Measurements from ENCODE around the gene SLC29A1. TPM values are rescaled to one million over a fixed set of nuclear protein-coding genes. Genes with fewer than 3 reads are reported as not detected.

The SLC29A1 gene
- total RNA-seq, 1 donor from 2014 or later, result 36.1 TPM

GRCh38 chr6:44251576-44252524 lies 28.5 kb downstream of the SLC29A1 start:
- DNase-seq (ENCODE audit: low read depth), result no peak
- no peak for TF ChIP-seq CTCF (IDR thresholded peaks at IDR 0.05; ENCODE audit: insufficient read depth, low read length, poor library complexity, severe bottlenecking)
- Histone ChIP-seq H3K36me3 (ENCODE audit: control insufficient read depth, insufficient read depth, low read length) (peaks cover 18% of the 10 kb centered on the region), H3K27me3 (ENCODE audit: control insufficient read depth, insufficient read depth, low read length) (no peaks in the 10 kb centered on the region), H3K4me3 (ENCODE audit: low read depth, low read length) (no peak overlapping the region)

GRCh38 chr6:44253307-44254101 lies 30.1 kb downstream of the SLC29A1 start:
- peak; percentile 61 for TF ChIP-seq CTCF (IDR thresholded peaks at IDR 0.05; ENCODE audit: insufficient read depth, low read length, poor library complexity, severe bottlenecking)
- peaks cover 18% of the 10 kb centered on the region for H3K36me3 ChIP-seq (ENCODE audit: control insufficient read depth, insufficient read depth, low read length)
- no peak overlapping the region for H3K4me3 ChIP-seq (ENCODE audit: low read depth, low read length)
- no peaks in the 10 kb centered on the region for H3K27me3 ChIP-seq (ENCODE audit: control insufficient read depth, insufficient read depth, low read length)
- DNase-seq (ENCODE audit: low read depth), result no peak

GRCh38 chr6:44254191-44255104 lies 31.1 kb downstream of the SLC29A1 start:
- no peak for TF ChIP-seq CTCF (IDR thresholded peaks at IDR 0.05; ENCODE audit: insufficient read depth, low read length, poor library complexity, severe bottlenecking)
- H3K36me3 ChIP-seq (ENCODE audit: control insufficient read depth, insufficient read depth, low read length), result peaks cover 17% of the 10 kb centered on the region
- no peak for DNase-seq (ENCODE audit: low read depth)
- no peaks in the 10 kb centered on the region for H3K27me3 ChIP-seq (ENCODE audit: control insufficient read depth, insufficient read depth, low read length)
- no peak overlapping the region for H3K4me3 ChIP-seq (ENCODE audit: low read depth, low read length)

GRCh38 chr6:44255105-44255808 lies 31.9 kb downstream of the SLC29A1 start:
- H3K4me3 ChIP-seq (ENCODE audit: low read depth, low read length), result no peak overlapping the region
- peaks cover 14% of the 10 kb centered on the region for H3K36me3 ChIP-seq (ENCODE audit: control insufficient read depth, insufficient read depth, low read length)
- no peak for DNase-seq (ENCODE audit: low read depth)
- no peak for TF ChIP-seq CTCF (IDR thresholded peaks at IDR 0.05; ENCODE audit: insufficient read depth, low read length, poor library complexity, severe bottlenecking)
- H3K27me3 ChIP-seq (ENCODE audit: control insufficient read depth, insufficient read depth, low read length), result no peaks in the 10 kb centered on the region
